Adrenal gland (tissue), 5 donors: ENCODE measurements around the gene DKKL1.
A peak's percentile ranks its signal among the peaks of the same experiment; 100 is the strongest.

Experiments
- POLR2A ChIP-seq, 2 donors: fragments of 450-650 bp; IDR thresholded peaks; one replicate each; pipeline ENCODE4 v1.6.1; 2017; ENCODE audit warnings: antibody characterized with exemption in 2 of 2, mild to moderate bottlenecking in 2 of 2, moderate library complexity in 1 of 2
- TF ChIP-seq, protein P1 (sequence below), 6 experiments: fragments of 450-650 bp in 4 of 6; fragments of 200-600 bp in 2 of 6; sonication (generic) in 1 of 6; IDR thresholded peaks; 1 replicate in 5 of 6; 2 replicates in 1 of 6; pipeline versions ENCODE4 v1.5.1 to v1.8.0; 2016 to 2021; ENCODE audit warnings: antibody characterized with exemption in 6 of 6, mild to moderate bottlenecking in 2 of 6, moderate library complexity in 1 of 6
- donor health status: DM: no; HTN: no; CAD: no.

GRCh38 chr19:49347835-49348234 lies 15.8 kb upstream of the DKKL1 start:
- TF ChIP-seq, protein P1, sequence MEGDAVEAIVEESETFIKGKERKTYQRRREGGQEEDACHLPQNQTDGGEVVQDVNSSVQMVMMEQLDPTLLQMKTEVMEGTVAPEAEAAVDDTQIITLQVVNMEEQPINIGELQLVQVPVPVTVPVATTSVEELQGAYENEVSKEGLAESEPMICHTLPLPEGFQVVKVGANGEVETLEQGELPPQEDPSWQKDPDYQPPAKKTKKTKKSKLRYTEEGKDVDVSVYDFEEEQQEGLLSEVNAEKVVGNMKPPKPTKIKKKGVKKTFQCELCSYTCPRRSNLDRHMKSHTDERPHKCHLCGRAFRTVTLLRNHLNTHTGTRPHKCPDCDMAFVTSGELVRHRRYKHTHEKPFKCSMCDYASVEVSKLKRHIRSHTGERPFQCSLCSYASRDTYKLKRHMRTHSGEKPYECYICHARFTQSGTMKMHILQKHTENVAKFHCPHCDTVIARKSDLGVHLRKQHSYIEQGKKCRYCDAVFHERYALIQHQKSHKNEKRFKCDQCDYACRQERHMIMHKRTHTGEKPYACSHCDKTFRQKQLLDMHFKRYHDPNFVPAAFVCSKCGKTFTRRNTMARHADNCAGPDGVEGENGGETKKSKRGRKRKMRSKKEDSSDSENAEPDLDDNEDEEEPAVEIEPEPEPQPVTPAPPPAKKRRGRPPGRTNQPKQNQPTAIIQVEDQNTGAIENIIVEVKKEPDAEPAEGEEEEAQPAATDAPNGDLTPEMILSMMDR (IDR thresholded peaks at IDR 0.05): peak in 1 of 6 experiments; percentile 7
- no peak for TF ChIP-seq POLR2A (IDR thresholded peaks at IDR 0.05)
